AG10803 (cell line): ENCODE results near the gene GLT8D1.
A peak's percentile ranks its signal among the peaks of the same experiment; 100 is the strongest.

Source experiments
- DNase-seq: peaks from one replicate; pipeline ENCODE4 v3.0.0; 2010; ENCODE audit warnings: low read depth
- H3K4me3 ChIP-seq: 2 replicates; pipeline ENCODE4 v1.5.1; 2011; ENCODE audit warnings: mild to moderate bottlenecking, low read length, control low read depth
- TF ChIP-seq, protein P1 (sequence below): conservative IDR thresholded peaks from 2 replicates; pipeline ENCODE4 v1.5.1; 2011; ENCODE audit warnings: mild to moderate bottlenecking, low read length, control low read depth, inconsistent platforms

The GLT8D1 gene

DNA sequence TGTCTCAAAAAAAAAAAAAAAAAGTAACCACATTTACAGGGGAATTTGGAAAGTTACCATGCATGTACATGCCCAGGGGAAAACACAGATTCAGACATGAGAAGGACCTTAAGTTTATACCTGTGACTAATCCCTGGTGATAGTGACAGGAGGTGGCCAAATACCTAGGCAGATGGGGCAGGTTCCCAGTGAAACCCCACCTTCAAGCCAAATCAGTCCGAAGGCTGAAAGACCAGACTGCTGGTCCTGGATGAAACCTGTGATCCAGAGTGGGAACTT, 16.1 kb upstream of the GLT8D1 start:
- TF ChIP-seq, protein P1, sequence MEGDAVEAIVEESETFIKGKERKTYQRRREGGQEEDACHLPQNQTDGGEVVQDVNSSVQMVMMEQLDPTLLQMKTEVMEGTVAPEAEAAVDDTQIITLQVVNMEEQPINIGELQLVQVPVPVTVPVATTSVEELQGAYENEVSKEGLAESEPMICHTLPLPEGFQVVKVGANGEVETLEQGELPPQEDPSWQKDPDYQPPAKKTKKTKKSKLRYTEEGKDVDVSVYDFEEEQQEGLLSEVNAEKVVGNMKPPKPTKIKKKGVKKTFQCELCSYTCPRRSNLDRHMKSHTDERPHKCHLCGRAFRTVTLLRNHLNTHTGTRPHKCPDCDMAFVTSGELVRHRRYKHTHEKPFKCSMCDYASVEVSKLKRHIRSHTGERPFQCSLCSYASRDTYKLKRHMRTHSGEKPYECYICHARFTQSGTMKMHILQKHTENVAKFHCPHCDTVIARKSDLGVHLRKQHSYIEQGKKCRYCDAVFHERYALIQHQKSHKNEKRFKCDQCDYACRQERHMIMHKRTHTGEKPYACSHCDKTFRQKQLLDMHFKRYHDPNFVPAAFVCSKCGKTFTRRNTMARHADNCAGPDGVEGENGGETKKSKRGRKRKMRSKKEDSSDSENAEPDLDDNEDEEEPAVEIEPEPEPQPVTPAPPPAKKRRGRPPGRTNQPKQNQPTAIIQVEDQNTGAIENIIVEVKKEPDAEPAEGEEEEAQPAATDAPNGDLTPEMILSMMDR = no peak
- DNase-seq = no peak
- H3K4me3 ChIP-seq = no peak overlapping the region

DNA sequence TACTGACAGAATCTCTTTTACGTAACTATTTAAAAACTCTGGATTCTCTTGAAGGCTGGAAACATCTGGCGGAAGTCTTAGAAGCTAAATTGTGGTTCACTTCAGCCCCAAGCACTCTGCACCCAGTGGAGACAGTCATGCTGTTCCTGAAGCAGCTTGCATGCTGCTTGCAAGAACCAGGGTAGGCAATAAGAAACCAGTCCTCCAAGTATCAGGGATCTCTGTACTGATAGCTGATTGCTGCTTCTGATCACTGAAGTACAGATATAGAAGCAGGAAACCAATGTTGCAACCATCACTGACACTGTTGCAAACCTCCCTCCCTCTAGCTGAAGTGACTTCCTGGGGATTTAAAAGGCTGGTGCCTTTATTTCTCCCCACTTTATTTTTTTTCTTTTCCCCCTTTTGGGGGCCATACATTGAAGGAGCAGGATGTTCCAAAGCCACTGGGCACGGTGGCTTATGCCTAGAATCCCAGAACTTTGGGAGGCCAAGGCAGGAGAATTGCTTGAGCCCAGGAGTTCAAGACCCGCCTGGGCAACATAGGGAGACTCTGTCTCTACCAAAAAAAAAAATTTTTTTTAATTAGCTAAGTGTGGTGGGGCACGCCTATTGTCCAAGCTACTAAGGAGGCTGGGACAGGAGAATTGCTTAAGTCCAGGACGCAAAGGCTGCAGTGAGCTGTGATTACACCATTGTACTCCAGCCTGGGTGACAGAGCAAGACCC, 15.6 kb upstream of the GLT8D1 start:
- no peak overlapping the region for H3K4me3 ChIP-seq
- peak; percentile 37 for DNase-seq
- TF ChIP-seq, protein P1 = no peak

DNA sequence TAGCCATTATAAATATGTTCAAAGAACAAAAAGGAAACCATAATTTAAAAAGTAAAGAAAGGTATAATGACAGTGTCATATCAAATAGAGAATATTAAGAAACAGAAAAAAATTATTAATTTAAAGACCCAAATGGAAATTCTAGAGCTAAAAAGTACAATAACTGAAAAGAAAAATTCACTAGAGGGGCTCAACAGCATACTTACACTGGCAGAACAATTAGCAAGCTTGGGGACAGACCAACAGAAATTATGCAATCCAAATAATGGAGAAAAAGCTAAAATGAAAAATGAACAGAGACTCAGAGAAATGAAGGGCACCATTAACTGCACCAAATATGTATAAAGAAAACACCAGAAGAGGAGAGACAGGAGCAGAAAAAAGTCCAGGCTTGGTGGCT, 14.0 kb upstream of the GLT8D1 start:
- no peak for DNase-seq
- TF ChIP-seq, protein P1 = no peak
- H3K4me3 ChIP-seq = no peak overlapping the region

DNA sequence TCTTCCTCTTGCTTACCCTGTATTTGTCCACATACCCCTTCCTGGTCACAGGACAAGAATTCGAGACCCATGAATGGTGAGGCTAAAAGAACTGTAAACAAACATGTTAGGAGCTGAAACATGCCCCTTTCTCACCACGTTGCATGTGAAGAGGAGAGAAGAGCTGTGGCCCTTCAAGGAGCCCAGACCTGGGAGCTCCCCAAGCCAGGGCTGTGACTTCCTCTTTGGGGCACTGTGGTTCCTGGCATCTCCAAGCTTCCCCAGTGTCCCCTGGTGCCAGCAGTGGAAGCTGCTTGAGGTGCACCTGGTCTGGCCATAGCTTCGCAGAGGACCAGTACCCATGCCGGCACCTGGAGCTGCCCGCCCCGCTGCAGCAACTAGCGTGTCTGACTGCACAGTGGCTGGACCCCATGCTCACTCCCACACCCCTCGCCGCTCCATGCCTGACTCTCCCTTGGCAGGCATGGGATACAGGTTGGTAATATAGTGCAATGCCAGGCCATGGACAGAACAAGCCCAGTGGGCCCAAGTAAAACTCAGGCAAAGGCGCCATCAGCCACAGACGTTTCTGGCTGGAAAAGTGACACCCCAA, 10.2 kb upstream of the GLT8D1 start:
- TF ChIP-seq, protein P1 = no peak
- H3K4me3 ChIP-seq = no peak overlapping the region
- no peak for DNase-seq

DNA sequence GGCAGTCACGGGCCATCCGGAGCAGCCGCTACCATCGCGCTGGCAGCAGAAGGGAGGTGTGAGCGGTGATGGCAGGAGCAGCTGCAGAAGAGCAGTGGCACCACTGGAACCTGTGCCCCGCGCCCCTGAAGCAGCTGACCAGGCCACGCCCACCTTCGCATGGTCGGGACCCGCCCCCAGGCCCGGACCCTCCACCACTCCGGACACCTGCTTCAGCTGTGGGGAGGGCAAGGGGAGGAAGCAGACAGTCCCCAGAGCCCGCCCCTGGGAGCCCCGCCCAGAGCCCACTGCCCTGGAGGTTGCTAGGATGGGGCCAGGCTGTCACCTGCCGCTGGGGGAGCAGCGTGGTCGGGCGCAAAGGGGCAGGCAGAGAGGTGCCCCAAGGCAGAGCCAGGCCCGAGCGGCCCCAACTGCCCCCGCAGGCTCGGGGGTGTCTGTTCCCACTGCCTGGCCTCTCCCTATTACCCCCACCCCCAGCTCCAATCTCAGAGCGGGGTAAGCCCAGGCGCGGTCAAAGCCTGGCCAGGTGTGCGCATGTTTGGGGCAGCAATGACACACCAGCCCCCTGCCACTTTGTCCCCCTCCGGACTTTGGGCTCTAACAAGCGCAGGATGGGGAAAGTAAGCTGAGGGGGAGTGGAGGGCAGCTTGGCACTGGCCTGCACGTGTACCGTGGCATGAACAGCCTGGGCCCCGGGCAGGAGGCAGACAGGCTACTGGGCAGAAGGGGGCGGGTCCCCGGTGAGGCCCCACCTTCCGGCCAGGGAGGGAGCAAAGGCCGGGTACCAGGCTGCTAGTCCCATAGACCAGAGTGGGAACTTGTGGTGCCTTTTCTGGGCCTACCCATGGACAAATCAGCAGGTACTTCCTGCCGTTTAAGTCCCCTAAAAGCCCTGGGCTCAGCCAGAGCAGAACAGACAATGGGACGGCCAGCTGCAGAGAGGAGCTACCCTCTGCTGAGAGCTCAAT, 9.0 kb upstream of the GLT8D1 start:
- no peak overlapping the region for H3K4me3 ChIP-seq
- no peak for DNase-seq
- TF ChIP-seq, protein P1 = no peak

DNA sequence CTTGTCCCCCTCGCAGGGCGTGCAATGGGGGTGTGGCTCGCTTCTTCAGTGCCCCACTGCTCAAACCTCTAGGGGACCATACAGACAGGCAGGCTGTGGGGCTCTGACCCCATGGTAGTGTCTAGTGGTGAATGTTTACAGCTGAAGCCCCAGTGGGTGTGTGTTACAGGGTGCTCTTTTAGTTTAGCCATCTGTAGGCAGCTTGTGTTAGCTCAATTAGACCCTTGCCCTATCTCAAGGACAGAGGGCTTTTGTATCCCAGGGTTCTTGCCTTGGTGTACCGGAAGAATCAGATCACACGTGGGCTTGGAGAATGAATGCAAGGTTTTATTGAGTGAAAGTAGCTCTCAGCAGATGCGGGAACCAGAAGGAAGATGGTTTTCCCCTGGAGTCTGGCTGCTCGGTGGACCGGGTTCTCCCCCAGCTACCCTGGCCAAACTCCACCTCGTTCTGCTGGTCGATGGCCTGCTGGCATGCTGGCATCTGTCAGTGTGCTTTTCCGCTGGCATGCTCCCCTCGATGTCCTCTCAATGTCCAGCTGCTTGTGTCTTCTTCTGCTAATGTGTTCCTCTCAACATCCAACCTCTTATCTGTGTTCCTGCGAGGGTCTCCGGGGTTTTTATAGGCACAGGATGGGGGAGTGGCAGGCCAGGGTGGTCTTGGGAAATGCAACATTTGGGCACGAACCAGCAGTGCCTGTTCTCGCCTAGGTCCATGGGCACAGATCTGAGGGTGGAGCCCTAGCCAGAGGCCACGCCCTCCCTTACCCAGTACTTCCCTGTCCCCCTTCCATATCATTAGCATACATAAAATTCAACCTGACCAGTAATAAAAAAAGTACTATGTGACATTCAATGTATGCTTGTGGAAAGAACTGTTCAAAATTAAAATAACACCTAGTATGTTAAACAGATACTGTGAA, 7.0 kb upstream of the GLT8D1 start:
- no peak overlapping the region for H3K4me3 ChIP-seq
- no peak for DNase-seq
- TF ChIP-seq, protein P1 = no peak
